ENCODE measurements around the gene MYBPC2.
A peak's percentile ranks its signal among the peaks of the same experiment; 100 is the strongest.

Gene MYBPC2

DNA sequence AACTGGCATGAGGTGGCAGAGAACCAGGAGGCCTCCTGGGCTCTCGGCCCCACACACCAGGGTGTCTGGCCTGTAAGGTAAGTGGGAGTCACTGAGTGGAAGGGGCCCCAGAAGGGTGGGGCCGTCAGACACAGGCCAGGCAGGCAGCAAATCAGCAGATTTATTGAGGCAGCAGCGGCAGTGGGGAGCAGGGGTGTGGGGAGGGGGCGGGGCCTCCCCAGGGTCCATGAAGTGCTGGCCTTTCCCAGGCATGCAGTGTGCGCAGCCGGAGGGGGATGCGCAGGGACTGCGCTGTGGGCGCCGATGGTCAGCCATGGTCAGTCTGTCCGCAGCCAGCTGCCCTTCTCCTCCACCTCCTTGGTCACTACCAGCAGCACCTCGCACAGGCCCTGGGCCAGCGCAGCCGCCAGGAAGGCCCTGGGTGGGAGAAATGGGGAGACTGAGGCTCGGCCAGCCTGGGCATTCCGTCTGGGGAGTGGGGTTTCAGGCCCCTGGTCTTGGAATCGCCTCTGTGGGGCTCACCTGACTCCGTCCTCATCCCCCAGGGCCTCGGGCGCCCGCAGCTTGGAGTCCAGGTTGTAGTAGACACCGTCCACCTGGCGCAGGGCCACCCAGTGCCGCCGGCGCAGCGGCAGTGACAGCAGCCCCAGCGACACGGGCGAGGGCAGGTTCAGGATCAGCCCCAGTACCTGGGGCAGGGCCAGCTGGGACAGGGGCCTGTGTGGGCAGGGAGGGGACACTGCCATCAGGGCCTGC, 73.3 kb downstream of the MYBPC2 start:
- Histone ChIP-seq H3K79me2 (ENCODE audit: control insufficient read depth, insufficient read depth, low read length, poor library complexity) (peaks cover 5% of the 10 kb centered on the region), H3K9me3 (ENCODE audit: insufficient read depth, low read depth, low read length) (no peaks in the 10 kb centered on the region), H3K4ac (ENCODE audit: low read depth, low read length) (no peak overlapping the region), H2BK120ac (ENCODE audit: insufficient read depth, low read length, poor library complexity) (no peak overlapping the region), H4K8ac (ENCODE audit: low read depth, low read length) (no peak overlapping the region), H4K91ac (ENCODE audit: low read depth, low read length) (no peak overlapping the region), H3K18ac (ENCODE audit: low read length) (no peak overlapping the region), H3K27ac (ENCODE audit: low read depth, low read length) (no peak overlapping the region), H3K4me3 (ENCODE audit: low read depth, low read length) (no peak overlapping the region), H2AFZ (ENCODE audit: insufficient read depth, low read length, poor library complexity) (no peak overlapping the region), H2BK12ac (ENCODE audit: low read length) (peak overlapping the region; percentile 8), H2BK5ac (ENCODE audit: low read depth, low read length, poor library complexity) (no peak overlapping the region), H3K4me2 (ENCODE audit: low read length) (no peak overlapping the region), H3K4me1 (ENCODE audit: control insufficient read depth in 1 of 2, insufficient read depth in 2 of 2, low read length in 2 of 2) (peaks cover 12 to 15% of the 10 kb centered on the region in 2 experiments), H4K12ac (ENCODE audit: low read depth, low read length) (no peak overlapping the region), H3K14ac (ENCODE audit: low read length) (no peak overlapping the region), H3K23ac (ENCODE audit: low read length) (no peak overlapping the region), H3K27me3 (ENCODE audit: insufficient read depth, low read length) (no peaks in the 10 kb centered on the region), H3K79me1 (ENCODE audit: low read length) (peaks cover 14% of the 10 kb centered on the region), H2AK5ac (ENCODE audit: low read length) (no peak overlapping the region), H3K36me3 (ENCODE audit: control insufficient read depth in 1 of 2, insufficient read depth in 2 of 2, low read length in 2 of 2) (peaks cover 5 to 6% of the 10 kb centered on the region in 2 experiments), H3K9ac (ENCODE audit: low read length) (no peak overlapping the region)
- WGBS (ENCODE audit: extremely low coverage, insufficient coverage, insufficient read length), result no CpG with 5 or more reads among the region's 30 CpGs
- no peak for DNase-seq

DNA sequence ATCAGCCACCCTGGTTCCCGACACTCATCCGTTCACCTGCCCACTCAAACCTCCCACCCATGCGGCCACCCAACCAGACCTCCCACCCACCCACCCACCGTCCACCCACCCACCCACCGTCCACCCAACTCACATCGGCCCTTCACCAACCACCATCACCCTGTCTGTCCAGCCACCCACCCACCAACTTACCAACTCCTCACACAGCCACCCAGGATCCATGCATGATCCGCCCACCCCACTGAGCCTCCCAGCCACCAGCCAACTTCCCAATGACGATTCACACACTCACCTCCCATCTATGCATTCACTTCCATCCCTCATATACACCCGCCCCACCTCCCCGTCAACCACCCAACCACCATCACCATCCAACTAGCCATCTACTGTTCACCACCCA, 74.0 kb downstream of the MYBPC2 start:
- no peak overlapping the region for H3K9ac ChIP-seq (ENCODE audit: low read length)
- H2AK5ac ChIP-seq (ENCODE audit: low read length), result no peak overlapping the region
- H3K79me1 ChIP-seq (ENCODE audit: low read length), result peaks cover 14% of the 10 kb centered on the region
- H4K91ac ChIP-seq (ENCODE audit: low read depth, low read length), result no peak overlapping the region
- H2BK5ac ChIP-seq (ENCODE audit: low read depth, low read length, poor library complexity), result no peak overlapping the region
- H3K4me3 ChIP-seq (ENCODE audit: low read depth, low read length), result no peak overlapping the region
- peaks cover 7 to 12% of the 10 kb centered on the region in 2 experiments for H3K4me1 ChIP-seq (ENCODE audit: control insufficient read depth in 1 of 2, insufficient read depth in 2 of 2, low read length in 2 of 2)
- H3K18ac ChIP-seq (ENCODE audit: low read length), result no peak overlapping the region
- WGBS (ENCODE audit: extremely low coverage, insufficient coverage, insufficient read length), result 100% methylated on average over 2 of the region's 10 CpGs
- H3K14ac ChIP-seq (ENCODE audit: low read length), result no peak overlapping the region
- no peak overlapping the region for H4K8ac ChIP-seq (ENCODE audit: low read depth, low read length)
- no peak overlapping the region for H4K12ac ChIP-seq (ENCODE audit: low read depth, low read length)
- H2AFZ ChIP-seq (ENCODE audit: insufficient read depth, low read length, poor library complexity), result no peak overlapping the region
- H3K4me2 ChIP-seq (ENCODE audit: low read length), result no peak overlapping the region
- peaks cover 5% of the 10 kb centered on the region for H3K79me2 ChIP-seq (ENCODE audit: control insufficient read depth, insufficient read depth, low read length, poor library complexity)
- H3K9me3 ChIP-seq (ENCODE audit: insufficient read depth, low read depth, low read length), result no peaks in the 10 kb centered on the region
- no peak overlapping the region for H3K27ac ChIP-seq (ENCODE audit: low read depth, low read length)
- peaks cover 5 to 6% of the 10 kb centered on the region in 2 experiments for H3K36me3 ChIP-seq (ENCODE audit: control insufficient read depth in 1 of 2, insufficient read depth in 2 of 2, low read length in 2 of 2)
- H2BK12ac ChIP-seq (ENCODE audit: low read length), result no peak overlapping the region
- no peak overlapping the region for H3K23ac ChIP-seq (ENCODE audit: low read length)
- no peaks in the 10 kb centered on the region for H3K27me3 ChIP-seq (ENCODE audit: insufficient read depth, low read length)
- no peak overlapping the region for H2BK120ac ChIP-seq (ENCODE audit: insufficient read depth, low read length, poor library complexity)
- no peak overlapping the region for H3K4ac ChIP-seq (ENCODE audit: low read depth, low read length)
- DNase-seq, result no peak

- Histone ChIP-seq H3K23ac (ENCODE audit: low read length) (no peak overlapping the region), H3K9ac (ENCODE audit: low read length) (no peak overlapping the region), H3K14ac (ENCODE audit: low read length) (no peak overlapping the region), H3K18ac (ENCODE audit: low read length) (no peak overlapping the region), H2BK120ac (ENCODE audit: insufficient read depth, low read length, poor library complexity) (no peak overlapping the region), H3K27me3 (ENCODE audit: insufficient read depth, low read length) (no peaks in the 10 kb centered on the region), H4K12ac (ENCODE audit: low read depth, low read length) (no peak overlapping the region), H3K4me2 (ENCODE audit: low read length) (no peak overlapping the region), H2BK12ac (ENCODE audit: low read length) (no peak overlapping the region), H3K4me3 (ENCODE audit: low read depth, low read length) (peak overlapping the region; percentile 41), H2AFZ (ENCODE audit: insufficient read depth, low read length, poor library complexity) (no peak overlapping the region), H2BK5ac (ENCODE audit: low read depth, low read length, poor library complexity) (no peak overlapping the region), H3K4me1 (ENCODE audit: control insufficient read depth in 1 of 2, insufficient read depth in 2 of 2, low read length in 2 of 2) (peaks cover 9 to 11% of the 10 kb centered on the region in 2 experiments), H3K27ac (ENCODE audit: low read depth, low read length) (no peak overlapping the region), H3K36me3 (ENCODE audit: control insufficient read depth in 1 of 2, insufficient read depth in 2 of 2, low read length in 2 of 2) (peaks cover 5 to 6% of the 10 kb centered on the region in 2 experiments), H4K91ac (ENCODE audit: low read depth, low read length) (no peak overlapping the region), H4K8ac (ENCODE audit: low read depth, low read length) (no peak overlapping the region), H3K79me1 (ENCODE audit: low read length) (peaks cover 9% of the 10 kb centered on the region), H3K79me2 (ENCODE audit: control insufficient read depth, insufficient read depth, low read length, poor library complexity) (peaks cover 5% of the 10 kb centered on the region), H3K9me3 (ENCODE audit: insufficient read depth, low read depth, low read length) (no peaks in the 10 kb centered on the region), H2AK5ac (ENCODE audit: low read length) (no peak overlapping the region), H3K4ac (ENCODE audit: low read depth, low read length) (no peak overlapping the region)
- no peak for DNase-seq
- whole genome bisulfite sequencing (ENCODE audit: extremely low coverage, insufficient coverage, insufficient read length), result no CpG with 5 or more reads among the region's 8 CpGs
These were observed 74.7 kb downstream of the MYBPC2 start for GRCh38 chr19:50507376-50507775.

- no peak overlapping the region for H2BK12ac ChIP-seq (ENCODE audit: low read length)
- no peak overlapping the region for H3K18ac ChIP-seq (ENCODE audit: low read length)
These were observed 76.1 kb downstream of the MYBPC2 start for GRCh38 chr19:50508843-50509190.

More at GRCh38 chr19:50508843-50509190, 76.1 kb downstream of the MYBPC2 start:
- Histone ChIP-seq H3K4me1 (ENCODE audit: control insufficient read depth in 1 of 2, insufficient read depth in 2 of 2, low read length in 2 of 2) (peaks cover 9 to 11% of the 10 kb centered on the region in 2 experiments), H2BK5ac (ENCODE audit: low read depth, low read length, poor library complexity) (no peak overlapping the region), H4K8ac (ENCODE audit: low read depth, low read length) (no peak overlapping the region), H2BK120ac (ENCODE audit: insufficient read depth, low read length, poor library complexity) (no peak overlapping the region), H3K9ac (ENCODE audit: low read length) (no peak overlapping the region), H3K9me3 (ENCODE audit: insufficient read depth, low read depth, low read length) (no peaks in the 10 kb centered on the region), H4K12ac (ENCODE audit: low read depth, low read length) (no peak overlapping the region), H3K36me3 (ENCODE audit: control insufficient read depth in 1 of 2, insufficient read depth in 2 of 2, low read length in 2 of 2) (peaks cover 5 to 6% of the 10 kb centered on the region in 2 experiments), H3K79me2 (ENCODE audit: control insufficient read depth, insufficient read depth, low read length, poor library complexity) (peaks cover 5% of the 10 kb centered on the region), H3K23ac (ENCODE audit: low read length) (no peak overlapping the region), H4K91ac (ENCODE audit: low read depth, low read length) (no peak overlapping the region), H2AK5ac (ENCODE audit: low read length) (no peak overlapping the region), H3K27ac (ENCODE audit: low read depth, low read length) (no peak overlapping the region), H3K14ac (ENCODE audit: low read length) (no peak overlapping the region), H3K27me3 (ENCODE audit: insufficient read depth, low read length) (no peaks in the 10 kb centered on the region), H3K4ac (ENCODE audit: low read depth, low read length) (no peak overlapping the region), H2AFZ (ENCODE audit: insufficient read depth, low read length, poor library complexity) (no peak overlapping the region), H3K4me3 (ENCODE audit: low read depth, low read length) (no peak overlapping the region), H3K79me1 (ENCODE audit: low read length) (peaks cover 9% of the 10 kb centered on the region), H3K4me2 (ENCODE audit: low read length) (no peak overlapping the region)
- WGBS (ENCODE audit: extremely low coverage, insufficient coverage, insufficient read length), result no CpG with 5 or more reads among the region's 3 CpGs
- no peak for DNase-seq

All from trophoblast cell (in vitro differentiated cells and primary cell).